ENCODE measurements around the gene MPHOSPH10. TPM values are rescaled to one million over a fixed set of nuclear protein-coding genes. Genes with fewer than 3 reads are reported as not detected.
A peak's percentile ranks its signal among the peaks of the same experiment; 100 is the strongest.
"Not testable (repeated sequence)": the region's sequence is repeated elsewhere in the genome, so short reads cannot be mapped to it uniquely, and the experiment has no call there.

MPHOSPH10 gene
- total RNA-seq, 1 donor, result 17.0 TPM

GRCh38 chr2:71181316-71181715, 50.9 kb downstream of the MPHOSPH10 start:
- Histone ChIP-seq H3K4me1 (ENCODE audit: insufficient read depth, low read length) (no peaks in the 10 kb centered on the region), H2AFZ (ENCODE audit: low read length) (no peak overlapping the region), H3K27ac (ENCODE audit: low read depth, low read length) (no peak overlapping the region), H3K36me3 (ENCODE audit: insufficient read depth, low read length) (no peaks in the 10 kb centered on the region), H4K20me1 (ENCODE audit: insufficient read depth, low read length) (no peaks in the 10 kb centered on the region), H3K79me2 (ENCODE audit: insufficient read depth, low read length) (no peaks in the 10 kb centered on the region), H3K4me3 (ENCODE audit: insufficient read depth, low read length) (no peak overlapping the region), H3K4me2 (ENCODE audit: insufficient read depth, low read length) (no peak overlapping the region), H3K27me3 (ENCODE audit: insufficient read depth, low read length) (peaks cover 9% of the 10 kb centered on the region), H3K9me3 (ENCODE audit: low read depth, low read length) (no peaks in the 10 kb centered on the region)
- no peak for DNase-seq (ENCODE audit: insufficient read length, low spot score, missing footprints)
- no peak for TF ChIP-seq CTCF (IDR thresholded peaks at IDR 0.05; ENCODE audit: extremely low read depth, low read depth, low read length)

DNA sequence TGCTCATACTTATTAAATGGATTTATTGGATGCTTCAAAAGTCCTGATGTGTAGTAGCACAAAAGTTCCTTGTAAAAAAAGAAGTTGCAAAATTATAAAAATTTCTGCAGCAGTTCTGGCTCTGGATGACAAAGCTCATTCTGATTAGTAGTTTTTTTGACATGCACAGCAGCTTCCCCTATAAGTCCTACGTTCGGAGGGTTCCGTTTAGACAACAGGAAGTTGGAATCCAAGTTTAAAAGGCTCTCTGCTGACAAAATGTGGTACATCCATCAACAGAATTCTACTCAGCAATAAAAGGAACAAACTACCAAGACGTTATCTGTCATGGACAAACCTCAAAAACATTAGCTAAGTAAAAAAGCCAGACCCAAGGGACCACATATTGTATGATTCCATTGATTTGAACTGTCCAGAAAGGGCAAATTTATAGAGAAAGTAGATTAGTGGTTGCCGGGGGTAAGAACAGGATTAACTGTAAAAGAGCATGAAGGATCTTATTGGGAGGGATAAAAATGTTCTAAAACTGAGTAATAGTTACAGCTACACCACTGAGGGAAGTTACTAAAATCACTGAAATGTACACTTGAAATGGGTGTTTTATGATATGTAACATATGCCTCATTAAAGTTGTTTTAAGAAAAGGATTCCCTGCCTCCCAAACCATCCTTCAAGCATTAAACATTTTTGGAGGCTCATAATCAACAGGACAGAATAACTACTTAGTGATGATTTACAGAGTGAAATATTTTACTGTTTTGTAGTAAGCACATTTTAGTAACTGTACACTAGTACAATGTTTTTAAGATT, 53.1 kb downstream of the MPHOSPH10 start:
- H3K36me3 ChIP-seq (ENCODE audit: insufficient read depth, low read length); H3K27me3 ChIP-seq (ENCODE audit: insufficient read depth, low read length); H3K27ac ChIP-seq (ENCODE audit: low read depth, low read length); H3K4me1 ChIP-seq (ENCODE audit: insufficient read depth, low read length); H3K4me3 ChIP-seq (ENCODE audit: insufficient read depth, low read length); H3K79me2 ChIP-seq (ENCODE audit: insufficient read depth, low read length); H4K20me1 ChIP-seq (ENCODE audit: insufficient read depth, low read length); DNase-seq (ENCODE audit: insufficient read length, low spot score, missing footprints); H3K9me3 ChIP-seq (ENCODE audit: low read depth, low read length): not testable (repeated sequence)
- Histone ChIP-seq H2AFZ (ENCODE audit: low read length) (peak overlapping the region; percentile 62), H3K4me2 (ENCODE audit: insufficient read depth, low read length) (peak overlapping the region; percentile 39)

DNA sequence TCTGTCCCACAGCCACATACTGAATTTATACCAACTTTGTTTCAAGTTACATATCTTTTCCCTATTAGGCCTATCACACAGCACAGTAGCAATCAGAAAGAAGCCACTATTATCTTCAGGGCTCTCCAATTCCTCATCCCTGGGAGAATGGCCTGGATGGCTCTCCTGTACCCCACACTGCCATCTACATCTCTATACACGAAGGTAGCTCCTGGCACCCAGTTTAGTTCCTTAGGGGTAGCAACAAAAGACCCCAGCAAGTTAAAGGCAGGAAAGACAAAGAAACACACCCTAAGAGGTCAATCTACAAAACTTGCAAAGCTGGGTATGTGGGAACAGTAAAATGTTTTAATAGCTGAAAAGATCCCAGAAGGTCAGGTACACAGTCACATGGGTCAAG, 56.5 kb downstream of the MPHOSPH10 start:
- Histone ChIP-seq H3K27ac (ENCODE audit: low read depth, low read length) (no peak overlapping the region), H3K79me2 (ENCODE audit: insufficient read depth, low read length) (no peaks in the 10 kb centered on the region), H3K4me1 (ENCODE audit: insufficient read depth, low read length) (no peaks in the 10 kb centered on the region), H4K20me1 (ENCODE audit: insufficient read depth, low read length) (no peaks in the 10 kb centered on the region), H3K4me2 (ENCODE audit: insufficient read depth, low read length) (no peak overlapping the region), H3K36me3 (ENCODE audit: insufficient read depth, low read length) (no peaks in the 10 kb centered on the region), H3K27me3 (ENCODE audit: insufficient read depth, low read length) (peaks cover 3% of the 10 kb centered on the region), H2AFZ (ENCODE audit: low read length) (no peak overlapping the region), H3K4me3 (ENCODE audit: insufficient read depth, low read length) (no peak overlapping the region), H3K9me3 (ENCODE audit: low read depth, low read length) (no peaks in the 10 kb centered on the region)
- no peak for TF ChIP-seq CTCF (IDR thresholded peaks at IDR 0.05; ENCODE audit: extremely low read depth, low read depth, low read length)
- no peak for DNase-seq (ENCODE audit: insufficient read length, low spot score, missing footprints)

DNA sequence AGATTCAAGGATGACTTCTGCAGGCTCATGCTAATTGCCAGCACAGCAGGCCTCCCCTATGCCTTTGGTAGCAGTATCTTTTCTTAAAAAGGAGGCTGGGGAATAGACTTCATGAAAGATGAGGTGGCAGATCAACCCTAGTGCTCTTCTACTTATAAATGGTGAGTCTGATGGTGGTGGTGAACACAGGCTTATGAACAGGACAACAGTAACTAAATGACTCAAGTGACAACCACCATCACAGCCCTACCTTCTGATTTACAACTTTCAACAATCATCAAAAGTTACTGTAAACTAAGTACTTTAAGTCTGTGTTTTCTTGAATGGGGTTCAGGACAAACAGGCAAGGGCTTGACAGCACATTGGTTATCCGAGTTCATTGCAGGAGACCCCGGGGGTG, 57.2 kb downstream of the MPHOSPH10 start:
- Histone ChIP-seq H3K27ac (ENCODE audit: low read depth, low read length) (no peak overlapping the region), H3K4me1 (ENCODE audit: insufficient read depth, low read length) (no peaks in the 10 kb centered on the region)

More for the DNA sequence above, 57.2 kb downstream of the MPHOSPH10 start:
- H3K9me3 ChIP-seq (ENCODE audit: low read depth, low read length), result no peaks in the 10 kb centered on the region
- no peak overlapping the region for H2AFZ ChIP-seq (ENCODE audit: low read length)
- no peak overlapping the region for H3K4me2 ChIP-seq (ENCODE audit: insufficient read depth, low read length)
- H3K36me3 ChIP-seq (ENCODE audit: insufficient read depth, low read length), result no peaks in the 10 kb centered on the region
- no peak for DNase-seq (ENCODE audit: insufficient read length, low spot score, missing footprints)
- H3K79me2 ChIP-seq (ENCODE audit: insufficient read depth, low read length), result no peaks in the 10 kb centered on the region
- H4K20me1 ChIP-seq (ENCODE audit: insufficient read depth, low read length), result no peaks in the 10 kb centered on the region
- TF ChIP-seq CTCF (IDR thresholded peaks at IDR 0.05; ENCODE audit: extremely low read depth, low read depth, low read length), result no peak
- H3K27me3 ChIP-seq (ENCODE audit: insufficient read depth, low read length), result peaks cover 3% of the 10 kb centered on the region
- H3K4me3 ChIP-seq (ENCODE audit: insufficient read depth, low read length), result no peak overlapping the region
